Activated naive CD4-positive, alpha-beta T cell treated with anti-CD3 and anti-CD28 coated beads, Interleukin-2, amount 50 U/mL, for 72 hours (primary cell): ENCODE measurements around the gene RRAS2. TPM values are rescaled to one million over a fixed set of nuclear protein-coding genes. Genes with fewer than 3 reads are reported as not detected.
"Not testable (repeated sequence)": the region's sequence is repeated elsewhere in the genome, so short reads cannot be mapped to it uniquely, and the experiment has no call there.

ENCODE experiments used
- ATAC-seq, 2 donors: fragments of 150-1000 bp; cut with Tn5 transposase; 2 replicates each; pipeline ENCODE4 v1.10.0; 2021; ENCODE audit warnings: mild to moderate bottlenecking in 2 of 2, moderate library complexity in 2 of 2
- DNase-seq, 2 donors: peaks; one replicate each; pipeline ENCODE4 v3.0.0; 2021 to 2022; ENCODE audit warnings: low spot score in 2 of 2
- H3K27ac Mint-ChIP-seq, 2 donors: one replicate each; pipeline ENCODE4 v1.8.0; 2022; ENCODE audit warnings: mild to moderate bottlenecking in 2 of 2, mixed read lengths in 2 of 2
- H3K36me3 Mint-ChIP-seq, 2 donors: one replicate each; pipeline ENCODE4 v1.8.0; 2022; ENCODE audit warnings: mixed read lengths in 2 of 2
- H3K9me3 Mint-ChIP-seq, 2 donors: one replicate each; pipeline ENCODE4 v1.8.0; 2022; ENCODE audit warnings: mixed read lengths in 2 of 2
- total RNA-seq, 2 donors: library from RNA; stranded (reverse); gene quantifications; one replicate each; pipeline ENCODE4 v1.2.3, GENCODE V29; 2022

Gene RRAS2
- total RNA-seq, 2 donors from 2014 or later, result 32.7 to 56.6 TPM

DNA sequence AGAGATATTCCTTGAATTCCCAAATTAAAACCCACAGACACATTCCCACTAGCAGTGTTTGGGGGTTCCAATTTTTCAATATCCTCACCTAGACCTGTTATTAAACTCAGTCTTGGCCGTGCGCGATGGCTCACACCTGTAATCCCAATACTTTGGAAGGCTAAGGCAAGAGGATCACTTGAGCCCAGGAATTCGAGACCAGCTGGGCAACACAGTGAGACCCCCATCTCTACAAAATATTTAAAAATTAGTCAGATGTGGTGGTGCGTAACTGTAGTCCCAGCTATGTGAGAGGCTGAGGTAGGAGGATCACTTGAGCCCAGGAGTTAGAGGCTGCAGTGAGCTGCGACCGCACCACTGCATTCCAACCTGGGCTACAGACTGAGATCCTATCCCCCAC is 53.3 kb downstream of the RRAS2 start:
- Mint-ChIP-seq H3K36me3 (no peaks in the 10 kb centered on the region), H3K9me3 (no peaks in the 10 kb centered on the region), H3K27ac (no peak overlapping the region)
- ATAC-seq (no peak), DNase-seq (no peak)

- Mint-ChIP-seq H3K9me3 (no peaks in the 10 kb centered on the region), H3K36me3 (no peaks in the 10 kb centered on the region), H3K27ac (no peak overlapping the region)
- ATAC-seq (no peak), DNase-seq (no peak)
Observed at GRCh38 chr11:14304601-14305000, 54.4 kb downstream of the RRAS2 start.

GRCh38 chr11:14300661-14301304 is 58.2 kb downstream of the RRAS2 start:
- no peak overlapping the region for H3K27ac Mint-ChIP-seq
- H3K36me3 Mint-ChIP-seq, result no peaks in the 10 kb centered on the region
- no peaks in the 10 kb centered on the region for H3K9me3 Mint-ChIP-seq
- ATAC-seq, result peak; percentile 83 to 88
- peak in 1 of 2 donors; percentile 10 for DNase-seq

DNA sequence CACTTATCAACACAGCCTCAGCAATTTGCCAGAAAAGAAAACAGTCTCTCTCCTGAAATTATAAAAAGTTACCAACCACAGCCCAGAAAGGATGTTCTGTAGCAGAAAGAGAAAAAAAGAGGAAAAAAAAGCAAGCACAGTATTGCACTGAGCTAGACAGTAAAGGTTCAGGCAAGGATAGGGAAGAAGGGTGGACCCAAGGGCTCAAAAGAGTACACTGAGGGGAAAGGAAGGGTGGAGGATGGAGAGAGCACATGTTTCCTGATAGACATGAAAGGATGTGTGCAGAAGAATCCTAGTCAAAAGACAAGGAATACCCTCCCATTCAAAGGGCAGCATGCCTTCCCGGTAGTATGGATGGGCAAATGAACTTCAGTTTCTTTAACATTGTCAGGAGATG is 59.1 kb downstream of the RRAS2 start:
- Mint-ChIP-seq H3K36me3 (peaks cover 0 to under 1% of the 10 kb centered on the region in 2 donors), H3K27ac (no peak overlapping the region), H3K9me3 (no peaks in the 10 kb centered on the region)
- ATAC-seq (no peak), DNase-seq (no peak)

DNA sequence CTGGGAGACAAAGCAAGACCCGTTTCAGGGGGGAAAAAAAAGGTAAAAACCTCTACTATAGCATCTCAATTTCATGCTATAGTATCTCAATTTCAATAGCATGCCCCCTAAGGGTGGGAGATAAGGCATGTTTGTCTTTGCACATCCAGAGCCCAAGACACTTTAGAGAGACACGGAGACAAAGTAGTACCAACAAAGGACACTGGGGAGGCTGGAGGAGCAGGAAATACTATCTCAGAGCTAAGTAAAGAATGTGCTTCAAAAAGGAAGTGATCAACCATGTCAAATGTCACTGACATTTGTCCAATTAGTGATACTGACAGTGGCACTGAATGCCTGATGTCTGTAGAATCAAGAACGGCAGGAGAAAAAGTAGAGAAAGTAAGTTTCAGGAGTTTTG is 68.6 kb downstream of the RRAS2 start:
- Mint-ChIP-seq H3K27ac (no peak overlapping the region), H3K36me3 (peaks cover 0 to 16% of the 10 kb centered on the region in 2 donors), H3K9me3 (no peaks in the 10 kb centered on the region)
- DNase-seq (no peak), ATAC-seq (no peak)

DNA sequence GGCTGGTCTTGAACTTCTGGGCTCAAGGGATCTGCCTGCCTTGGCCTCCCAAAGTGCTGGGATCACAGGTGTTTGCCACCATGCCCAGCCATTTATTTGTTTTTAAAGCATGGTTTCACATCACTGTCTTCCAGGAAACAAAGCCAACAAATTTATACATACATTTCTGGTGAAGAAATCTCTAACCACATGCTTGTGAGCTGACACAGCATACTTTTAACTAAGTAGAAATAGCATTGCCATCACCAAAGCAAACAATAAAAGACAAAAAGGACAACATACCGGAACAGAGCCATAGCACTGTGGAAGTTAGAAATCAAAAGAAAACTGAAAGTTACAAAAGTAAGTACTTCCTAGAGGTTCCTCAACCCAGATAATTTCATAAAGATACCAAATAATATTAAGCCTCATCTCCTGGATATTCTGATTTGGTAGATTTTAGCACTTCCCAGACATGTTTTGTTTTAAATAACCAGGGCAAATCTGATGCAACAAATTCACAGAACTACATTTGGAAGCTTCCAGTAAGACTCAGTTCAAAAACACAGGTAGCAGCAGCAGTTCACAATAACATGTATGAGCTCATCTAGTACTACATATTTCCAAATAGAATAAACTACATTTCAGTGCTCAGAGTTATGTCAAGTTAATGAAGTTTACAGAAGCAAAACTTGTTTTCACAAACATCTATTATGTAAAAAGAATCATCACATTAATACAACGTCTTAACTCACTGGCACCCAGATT is 70.6 kb downstream of the RRAS2 start:
- ATAC-seq (no peak), DNase-seq (no peak)
- peaks cover 0 to 3% of the 10 kb centered on the region in 2 donors for H3K36me3 Mint-ChIP-seq
- no peaks in the 10 kb centered on the region for H3K9me3 Mint-ChIP-seq
- H3K27ac Mint-ChIP-seq, result peak overlapping the region in 1 of 2 donors; percentile 51

DNA sequence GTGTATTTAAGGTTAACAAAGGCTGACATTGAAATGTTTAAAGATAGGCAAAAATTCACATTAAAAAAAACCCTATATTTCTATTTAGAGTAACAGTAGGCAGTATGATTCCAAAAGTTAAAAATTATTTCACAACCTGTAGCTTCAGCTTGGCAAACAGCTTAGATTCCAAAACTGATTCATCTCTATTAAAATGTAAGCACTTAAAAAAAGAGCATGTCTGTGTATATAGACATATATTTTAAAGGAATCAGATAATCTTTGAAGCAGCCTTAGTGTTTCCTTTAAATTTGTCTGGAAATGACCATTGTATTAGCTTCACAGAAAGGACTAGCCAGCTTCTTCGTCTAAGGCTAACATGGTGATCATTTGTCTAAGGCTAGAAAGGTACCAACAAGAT is 80.1 kb downstream of the RRAS2 start:
- not testable (repeated sequence) for ATAC-seq, H3K9me3 Mint-ChIP-seq, DNase-seq, H3K27ac Mint-ChIP-seq, H3K36me3 Mint-ChIP-seq

DNA sequence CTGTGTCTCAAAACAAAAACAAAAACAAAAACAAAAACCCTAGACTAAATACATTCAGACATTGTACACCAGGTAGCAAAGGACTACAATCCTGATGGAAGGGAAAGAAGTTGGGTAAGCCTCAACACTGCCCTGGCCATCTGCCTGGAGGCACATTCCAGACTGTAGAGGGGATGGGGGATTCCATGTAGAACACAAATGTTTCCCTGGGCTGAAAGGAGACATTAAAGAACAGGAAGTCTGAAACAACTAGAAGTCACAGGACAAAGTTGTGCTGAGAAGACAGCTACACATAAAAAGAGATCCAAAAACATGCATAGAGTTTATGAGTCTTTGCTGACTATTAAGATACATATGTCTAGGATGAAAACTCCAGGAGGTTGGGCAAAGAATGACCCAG is 83.9 kb downstream of the RRAS2 start:
- ATAC-seq, result no peak
- no peak overlapping the region for H3K27ac Mint-ChIP-seq
- H3K36me3 Mint-ChIP-seq, result no peaks in the 10 kb centered on the region
- peaks cover 0 to 7% of the 10 kb centered on the region in 2 donors for H3K9me3 Mint-ChIP-seq
- DNase-seq, result no peak

DNA sequence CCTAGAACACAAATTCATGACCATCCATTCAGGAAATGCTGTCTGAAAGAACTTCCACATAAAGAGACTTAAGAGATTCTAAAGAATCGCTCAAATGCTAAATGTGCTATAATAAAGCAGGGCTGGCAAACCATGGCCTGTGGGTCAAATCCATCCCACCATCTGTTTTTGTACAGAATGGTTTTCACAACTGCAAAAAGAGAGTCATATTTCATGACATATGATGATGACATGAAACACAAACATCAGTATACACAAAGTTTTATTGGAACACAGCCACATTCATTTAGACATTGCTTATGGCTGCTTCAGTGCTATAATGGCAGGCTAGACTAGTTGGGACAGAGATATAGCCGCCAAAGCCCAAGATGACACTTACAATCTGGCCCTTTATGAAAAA is 85.1 kb downstream of the RRAS2 start:
- ATAC-seq, result no peak
- no peak overlapping the region for H3K27ac Mint-ChIP-seq
- no peaks in the 10 kb centered on the region for H3K36me3 Mint-ChIP-seq
- peaks cover 0 to 7% of the 10 kb centered on the region in 2 donors for H3K9me3 Mint-ChIP-seq
- DNase-seq, result no peak

- Mint-ChIP-seq H3K27ac (peak overlapping the region in 1 of 2 donors; percentile 36), H3K36me3 (no peaks in the 10 kb centered on the region), H3K9me3 (peaks cover 0 to 2% of the 10 kb centered on the region in 2 donors)
- DNase-seq (no peak), ATAC-seq (peak; percentile 78 to 91)
Observed at GRCh38 chr11:14270690-14271542, 88.1 kb downstream of the RRAS2 start.

GRCh38 chr11:14269692-14270573 is 89.0 kb downstream of the RRAS2 start:
- no peak for DNase-seq
- Mint-ChIP-seq H3K9me3 (no peaks in the 10 kb centered on the region), H3K36me3 (peaks cover 5 to 7% of the 10 kb centered on the region in 2 donors), H3K27ac (peak overlapping the region in 1 of 2 donors; percentile 36)
- ATAC-seq, result no peak

GRCh38 chr11:14267861-14268635 is 90.9 kb downstream of the RRAS2 start:
- H3K36me3 Mint-ChIP-seq, result peaks cover 6 to 13% of the 10 kb centered on the region in 2 donors
- H3K9me3 Mint-ChIP-seq, result peaks cover 0 to 4% of the 10 kb centered on the region in 2 donors
- H3K27ac Mint-ChIP-seq, result peak overlapping the region in 1 of 2 donors; percentile 56
- ATAC-seq (no peak), DNase-seq (no peak)

DNA sequence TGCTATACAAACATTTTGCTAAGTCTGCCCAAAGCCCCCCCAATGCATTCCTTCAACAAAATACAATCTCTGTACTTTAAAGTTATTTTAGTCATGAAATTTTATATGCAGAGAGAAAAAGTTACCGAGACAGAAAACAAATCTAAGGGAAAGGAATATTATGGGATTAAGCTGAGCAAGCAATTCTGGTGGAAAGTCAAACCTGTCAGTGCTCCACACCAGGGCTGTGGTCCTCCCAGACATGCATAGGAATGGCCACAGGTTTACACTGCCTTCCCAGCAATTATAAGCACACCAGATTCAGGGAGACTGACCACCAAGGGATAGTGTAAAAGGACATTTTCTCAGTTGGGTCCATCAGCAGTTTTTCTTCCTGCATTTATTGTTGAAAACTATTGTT is 92.4 kb downstream of the RRAS2 start:
- Mint-ChIP-seq H3K36me3 (peaks cover 10 to 13% of the 10 kb centered on the region in 2 donors), H3K27ac (peak overlapping the region in 1 of 2 donors; percentile 61), H3K9me3 (peaks cover 0 to 4% of the 10 kb centered on the region in 2 donors)
- ATAC-seq (no peak), DNase-seq (no peak)

DNA sequence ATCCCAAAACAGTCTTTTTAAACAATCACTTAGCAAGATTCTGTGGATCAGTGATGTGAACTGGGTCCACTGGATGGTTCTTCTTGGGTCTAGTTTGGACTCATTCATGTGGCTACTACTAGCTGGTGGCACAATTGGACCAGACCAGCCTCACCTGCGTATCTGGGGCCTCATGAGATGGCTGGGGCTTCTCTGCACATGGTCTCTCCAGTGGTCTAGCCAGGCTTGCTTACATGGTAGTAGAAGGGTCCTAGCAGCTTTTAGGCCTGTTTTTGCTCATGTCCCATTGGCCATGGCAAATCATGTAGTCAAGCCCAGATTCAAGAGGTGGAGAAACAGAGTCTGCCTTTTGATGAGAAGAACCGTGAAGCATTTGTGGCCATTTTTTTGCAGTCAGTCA is 94.0 kb downstream of the RRAS2 start:
- H3K9me3 Mint-ChIP-seq, result peaks cover 0 to 4% of the 10 kb centered on the region in 2 donors
- peaks cover 10 to 13% of the 10 kb centered on the region in 2 donors for H3K36me3 Mint-ChIP-seq
- DNase-seq (no peak), ATAC-seq (no peak)
- H3K27ac Mint-ChIP-seq, result no peak overlapping the region

DNA sequence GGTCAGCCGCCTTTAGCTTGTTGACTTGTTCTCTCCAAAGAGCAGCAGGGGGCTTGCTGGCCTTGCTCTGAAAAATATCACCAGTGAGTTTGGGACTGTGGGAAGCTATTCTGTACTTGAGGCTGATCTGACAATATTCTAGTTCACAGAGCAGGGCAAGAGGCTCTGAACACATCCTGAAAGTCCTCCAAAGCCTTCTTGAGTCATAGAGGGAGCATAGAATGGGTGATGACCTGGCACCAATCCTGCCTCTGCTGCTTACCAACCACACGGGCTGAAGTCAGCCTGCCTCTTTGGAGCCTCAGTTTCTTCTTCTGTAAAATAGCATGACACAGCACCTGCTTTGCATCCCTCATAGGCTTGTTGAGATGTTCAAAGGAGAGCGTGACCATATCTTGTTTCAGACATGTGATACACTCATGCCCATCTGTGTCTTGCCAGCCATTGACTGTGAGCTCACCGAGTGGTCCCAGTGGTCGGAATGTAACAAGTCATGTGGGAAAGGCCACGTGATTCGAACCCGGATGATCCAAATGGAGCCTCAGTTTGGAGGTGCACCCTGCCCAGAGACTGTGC is 96.6 kb downstream of the RRAS2 start:
- ATAC-seq (no peak), DNase-seq (no peak)
- peaks cover 0 to 4% of the 10 kb centered on the region in 2 donors for H3K9me3 Mint-ChIP-seq
- H3K36me3 Mint-ChIP-seq, result peaks cover 10 to 13% of the 10 kb centered on the region in 2 donors
- peak overlapping the region in 1 of 2 donors; percentile 77 for H3K27ac Mint-ChIP-seq
